ENCODE data around the gene PLSCR4. TPM values are rescaled to one million over a fixed set of nuclear protein-coding genes. Genes with fewer than 3 reads are reported as not detected.

PLSCR4 gene
- total RNA-seq, 2 experiments from 2014 or later: 0.31 TPM; not detected in 1

DNA sequence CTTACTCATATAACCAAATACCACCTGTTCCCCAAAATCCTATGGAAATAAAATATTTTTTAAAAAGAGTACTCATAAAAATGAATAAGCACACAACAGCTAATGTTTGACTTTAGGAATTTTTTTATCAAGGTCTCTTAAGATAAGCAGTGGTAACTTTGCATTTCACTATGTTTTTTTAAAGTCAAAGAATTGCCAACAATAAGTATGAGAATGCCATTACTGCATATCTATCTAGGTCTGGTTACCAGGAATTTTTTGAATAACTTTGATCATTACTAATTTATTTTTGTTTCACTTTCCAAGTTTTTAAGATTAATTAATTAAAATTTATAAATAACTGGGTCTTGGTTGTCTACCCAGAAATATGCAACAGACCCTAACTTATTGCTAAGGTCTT, 41.5 kb downstream of the PLSCR4 start:
- Mint-ChIP-seq H3K9me3 (ENCODE audit: insufficient read depth) (no peaks in the 10 kb centered on the region), H3K4me1 (ENCODE audit: low read depth) (no peaks in the 10 kb centered on the region), H3K36me3 (ENCODE audit: low read depth) (no peaks in the 10 kb centered on the region), H3K27me3 (ENCODE audit: low read depth) (peaks cover 15% of the 10 kb centered on the region), H3K4me3 (no peak overlapping the region), H3K27ac (no peak overlapping the region)
- DNase-seq (no peak), ATAC-seq (no peak)
- POLR2A ChIA-PET: no interaction called here
- CTCF ChIA-PET: no interaction called here

DNA sequence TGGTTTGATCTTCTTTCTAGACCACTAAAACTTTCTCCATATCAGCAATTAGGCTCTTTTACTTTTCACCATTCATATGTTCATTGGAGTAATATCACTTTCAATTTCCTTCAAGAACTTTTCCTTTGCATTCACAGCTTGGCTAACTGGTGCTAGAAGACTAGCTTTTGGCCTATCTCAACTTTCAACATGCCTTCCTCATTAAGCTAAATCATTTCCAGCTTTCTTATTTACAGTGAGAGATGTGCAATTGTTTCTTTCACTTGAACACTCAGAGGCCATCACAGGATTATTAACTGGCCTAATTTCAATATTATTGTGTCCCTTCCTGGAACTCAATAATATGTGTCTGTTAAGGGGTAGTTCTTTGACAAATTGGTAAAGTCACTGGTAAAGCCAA, 47.1 kb downstream of the PLSCR4 start:
- no peak overlapping the region for H3K27ac Mint-ChIP-seq
- no peaks in the 10 kb centered on the region for H3K4me1 Mint-ChIP-seq (ENCODE audit: low read depth)
- ChIA-PET CTCF (interaction anchor here (2.3 kb wide), 1 partner anchor 14 kb away, joined by 11 read pairs; no protein-coding TSS in a partner anchor), POLR2A (interaction anchor here (0.6 kb wide), 1 partner anchor 9 kb away, joined by 3 read pairs; no protein-coding TSS in a partner anchor)
- no peaks in the 10 kb centered on the region for H3K36me3 Mint-ChIP-seq (ENCODE audit: low read depth)
- no peaks in the 10 kb centered on the region for H3K9me3 Mint-ChIP-seq (ENCODE audit: insufficient read depth)
- DNase-seq (no peak), ATAC-seq (no peak)
- H3K4me3 Mint-ChIP-seq: no peak overlapping the region
- H3K27me3 Mint-ChIP-seq (ENCODE audit: low read depth): peaks cover 11% of the 10 kb centered on the region

DNA sequence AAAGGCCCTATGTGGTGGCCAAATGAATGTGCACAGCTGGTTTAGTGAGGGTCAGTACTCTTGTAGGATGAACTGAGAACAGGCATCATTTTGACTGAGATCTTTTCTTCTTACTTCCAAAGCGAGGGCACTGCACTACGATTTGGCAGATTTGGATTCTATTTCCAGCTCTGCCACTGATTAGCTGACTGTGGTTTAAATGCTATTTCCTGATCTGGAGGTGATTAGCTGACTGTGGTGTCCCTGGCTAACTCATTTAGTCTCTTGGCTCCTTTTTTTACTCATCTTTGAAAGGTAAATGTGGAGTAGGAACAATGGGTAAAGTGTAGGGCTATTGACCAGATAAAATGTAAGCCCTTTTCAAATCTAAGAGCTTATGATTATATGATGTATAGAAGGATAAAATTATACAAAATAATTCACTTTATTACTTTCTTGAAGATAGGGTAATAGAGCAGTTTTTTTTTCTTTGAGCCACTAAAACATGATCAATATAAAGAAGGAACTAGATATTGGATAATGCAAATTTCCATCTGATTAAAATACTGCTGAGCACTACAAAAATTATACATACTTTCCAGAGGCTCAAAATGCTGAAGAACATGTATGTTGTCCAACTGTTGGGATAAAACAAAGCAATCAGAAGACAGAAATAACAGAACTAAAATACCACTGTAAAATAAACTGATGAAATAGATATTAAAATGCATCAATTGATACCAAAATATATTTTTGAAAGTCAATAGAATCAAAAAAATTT, 50.3 kb downstream of the PLSCR4 start:
- no peaks in the 10 kb centered on the region for H3K9me3 Mint-ChIP-seq (ENCODE audit: insufficient read depth)
- no peak overlapping the region for H3K4me3 Mint-ChIP-seq
- no peaks in the 10 kb centered on the region for H3K4me1 Mint-ChIP-seq (ENCODE audit: low read depth)
- CTCF ChIA-PET: interaction anchor here (0.7 kb wide), 1 partner anchor 11 kb away, joined by 4 read pairs; no protein-coding TSS in a partner anchor
- POLR2A ChIA-PET: no interaction called here
- no peaks in the 10 kb centered on the region for H3K36me3 Mint-ChIP-seq (ENCODE audit: low read depth)
- ATAC-seq (no peak), DNase-seq (no peak)
- H3K27me3 Mint-ChIP-seq (ENCODE audit: low read depth): peaks cover 11% of the 10 kb centered on the region
- H3K27ac Mint-ChIP-seq: no peak overlapping the region

- Mint-ChIP-seq H3K9me3 (ENCODE audit: insufficient read depth) (no peaks in the 10 kb centered on the region), H3K4me3 (no peak overlapping the region), H3K4me1 (ENCODE audit: low read depth) (no peaks in the 10 kb centered on the region), H3K27ac (no peak overlapping the region), H3K36me3 (ENCODE audit: low read depth) (no peaks in the 10 kb centered on the region), H3K27me3 (ENCODE audit: low read depth) (peaks cover 11% of the 10 kb centered on the region)
- CTCF ChIA-PET: no interaction called here
- DNase-seq (no peak), ATAC-seq (no peak)
- POLR2A ChIA-PET: no interaction called here
These were observed 51.1 kb downstream of the PLSCR4 start for GRCh38 chr3:146199762-146200161.

GRCh38 chr3:146196789-146197188, 54.1 kb downstream of the PLSCR4 start:
- ATAC-seq: no peak
- Mint-ChIP-seq H3K4me3 (no peak overlapping the region), H3K9me3 (ENCODE audit: insufficient read depth) (no peaks in the 10 kb centered on the region), H3K4me1 (ENCODE audit: low read depth) (no peaks in the 10 kb centered on the region), H3K36me3 (ENCODE audit: low read depth) (no peaks in the 10 kb centered on the region), H3K27me3 (ENCODE audit: low read depth) (peaks cover 5% of the 10 kb centered on the region), H3K27ac (no peak overlapping the region)
- ChIA-PET CTCF (interaction anchor here (0.9 kb wide), 1 partner anchor 8 kb away, joined by 3 read pairs; no protein-coding TSS in a partner anchor), POLR2A (interaction anchor here (0.8 kb wide), 1 partner anchor 553 kb away, joined by 4 read pairs; no protein-coding TSS in a partner anchor)
- DNase-seq: no peak

DNA sequence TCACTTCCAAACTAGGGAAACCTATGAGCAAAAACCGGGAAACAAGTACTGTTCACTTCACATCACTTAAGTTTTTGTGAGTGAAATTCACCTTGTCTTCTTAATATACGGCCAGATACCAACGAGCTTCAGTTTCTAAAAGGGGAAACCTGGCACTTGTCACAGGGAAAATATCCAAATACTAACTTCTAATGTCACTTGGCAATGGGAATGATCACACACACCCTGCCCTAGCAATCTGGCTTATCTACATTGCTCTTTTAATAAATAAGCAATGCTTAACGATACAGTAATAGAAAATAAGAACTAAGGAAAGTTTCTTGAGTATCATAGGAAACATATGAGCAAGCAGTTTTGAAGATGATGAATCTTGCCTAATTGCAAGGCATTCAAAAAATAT, 55.3 kb downstream of the PLSCR4 start:
- H3K4me1 Mint-ChIP-seq (ENCODE audit: low read depth): no peaks in the 10 kb centered on the region
- no peaks in the 10 kb centered on the region for H3K9me3 Mint-ChIP-seq (ENCODE audit: insufficient read depth)
- DNase-seq (no peak), ATAC-seq (no peak)
- H3K36me3 Mint-ChIP-seq (ENCODE audit: low read depth): no peaks in the 10 kb centered on the region
- H3K4me3 Mint-ChIP-seq: no peak overlapping the region
- no peak overlapping the region for H3K27ac Mint-ChIP-seq
- CTCF ChIA-PET: no interaction called here
- H3K27me3 Mint-ChIP-seq (ENCODE audit: low read depth): peaks cover 5% of the 10 kb centered on the region
- POLR2A ChIA-PET: no interaction called here

DNA sequence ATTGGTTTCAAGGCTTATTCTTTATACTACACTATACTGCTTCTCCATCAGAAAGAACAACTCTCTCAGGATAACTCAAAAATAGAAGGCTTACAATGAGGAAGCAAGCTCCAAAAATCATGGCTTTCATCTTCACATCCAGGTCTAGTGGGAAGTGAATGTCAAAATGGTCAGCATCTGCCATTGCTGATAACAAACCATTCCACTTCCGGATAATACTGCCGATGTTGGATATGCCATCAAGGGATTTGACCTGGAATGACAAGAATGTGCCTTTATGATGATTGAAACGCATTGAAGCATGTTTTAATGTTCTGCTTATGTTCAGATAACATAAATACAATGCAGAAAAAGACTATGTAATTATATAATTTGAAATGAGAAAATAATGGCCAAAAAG, 55.9 kb downstream of the PLSCR4 start:
- no peaks in the 10 kb centered on the region for H3K4me1 Mint-ChIP-seq (ENCODE audit: low read depth)
- CTCF ChIA-PET: no interaction called here
- no peaks in the 10 kb centered on the region for H3K9me3 Mint-ChIP-seq (ENCODE audit: insufficient read depth)
- H3K36me3 Mint-ChIP-seq (ENCODE audit: low read depth): no peaks in the 10 kb centered on the region
- no peak for DNase-seq
- no peak overlapping the region for H3K27ac Mint-ChIP-seq
- no peak overlapping the region for H3K4me3 Mint-ChIP-seq
- POLR2A ChIA-PET: interaction anchor here (0.6 kb wide), 1 partner anchor 8 kb away, joined by 3 read pairs; no protein-coding TSS in a partner anchor
- peaks cover 5% of the 10 kb centered on the region for H3K27me3 Mint-ChIP-seq (ENCODE audit: low read depth)
- no peak for ATAC-seq

GRCh38 chr3:146191051-146191450, 59.9 kb downstream of the PLSCR4 start:
- ChIA-PET POLR2A (no interaction called here), CTCF (interaction anchor here (0.6 to 5.1 kb wide), 4 partner anchors 92 to 390 kb away, joined by 3 to 30 read pairs (median 10); no protein-coding TSS in a partner anchor)
- peaks cover 4% of the 10 kb centered on the region for H3K27me3 Mint-ChIP-seq (ENCODE audit: low read depth)
- no peaks in the 10 kb centered on the region for H3K36me3 Mint-ChIP-seq (ENCODE audit: low read depth)
- no peak overlapping the region for H3K27ac Mint-ChIP-seq
- no peaks in the 10 kb centered on the region for H3K9me3 Mint-ChIP-seq (ENCODE audit: insufficient read depth)
- no peaks in the 10 kb centered on the region for H3K4me1 Mint-ChIP-seq (ENCODE audit: low read depth)
- DNase-seq (no peak), ATAC-seq (no peak)
- H3K4me3 Mint-ChIP-seq: no peak overlapping the region

DNA sequence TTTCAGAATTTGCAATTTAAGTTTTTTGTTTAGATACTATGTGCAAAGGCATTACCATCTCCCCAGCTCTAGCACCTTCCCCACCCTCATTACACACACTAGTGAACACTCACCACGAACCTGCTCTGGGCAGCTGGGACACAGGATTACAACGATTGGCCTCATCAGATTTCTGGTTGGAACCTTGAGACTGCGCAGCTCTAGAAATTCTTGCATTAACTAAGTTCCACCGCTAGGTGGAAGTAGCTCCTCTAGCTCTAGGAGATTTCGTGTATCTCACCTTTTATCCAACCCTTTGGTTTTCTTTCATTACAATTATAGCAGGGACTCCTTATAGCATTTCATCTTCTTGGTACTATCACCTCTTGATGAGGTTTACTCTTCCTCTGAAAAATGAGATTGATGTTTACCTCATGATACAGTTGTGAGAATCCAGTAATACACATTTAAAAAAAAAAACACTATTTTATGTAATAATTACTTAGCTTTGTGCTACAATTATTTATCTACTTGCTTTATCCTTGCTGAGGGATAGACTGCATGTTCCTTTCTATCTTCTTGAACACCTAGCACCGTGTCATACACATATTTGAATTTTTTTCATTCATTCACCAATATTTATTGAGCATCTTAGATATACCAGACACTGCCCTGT, 61.3 kb downstream of the PLSCR4 start:
- Mint-ChIP-seq H3K9me3 (ENCODE audit: insufficient read depth) (no peaks in the 10 kb centered on the region), H3K4me3 (no peak overlapping the region), H3K4me1 (ENCODE audit: low read depth) (no peaks in the 10 kb centered on the region), H3K36me3 (ENCODE audit: low read depth) (no peaks in the 10 kb centered on the region), H3K27ac (no peak overlapping the region), H3K27me3 (ENCODE audit: low read depth) (peaks cover 4% of the 10 kb centered on the region)
- CTCF ChIA-PET: interaction anchor here (0.9 to 5.1 kb wide), 21 partner anchors 8 to 449 kb away, joined by 3 to 30 read pairs (median 4); no protein-coding TSS in a partner anchor
- ATAC-seq (peak; percentile 87), DNase-seq (peak; percentile 25)
- POLR2A ChIA-PET: no interaction called here

DNA sequence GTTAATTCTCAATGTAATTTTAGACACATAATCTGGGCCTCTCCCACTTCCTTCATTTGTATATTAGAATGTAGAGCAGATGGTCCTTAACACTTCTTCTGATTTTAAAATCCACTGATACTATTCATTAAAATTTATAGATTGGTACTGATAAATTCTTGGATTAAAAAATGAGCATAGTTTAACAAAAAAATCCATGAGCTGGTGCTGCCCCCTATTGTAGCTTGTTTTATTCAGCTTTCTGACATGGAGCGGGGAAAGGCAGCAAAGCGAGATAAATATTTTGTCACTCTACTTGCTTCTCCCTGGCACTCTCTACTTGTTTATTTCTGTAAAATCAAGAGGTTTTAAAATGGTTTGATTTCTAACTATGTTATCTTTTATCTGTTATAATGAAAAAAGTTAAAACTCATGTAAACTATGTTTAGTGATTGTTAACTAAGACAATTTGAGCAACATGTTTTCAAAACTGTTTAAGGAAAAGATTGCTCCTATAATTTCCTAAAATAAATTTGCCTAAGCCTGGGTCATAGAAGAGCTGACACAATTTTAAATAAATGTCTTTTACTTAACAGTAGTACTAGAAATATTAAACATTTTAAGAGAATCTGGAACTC, 63.5 kb downstream of the PLSCR4 start:
- Mint-ChIP-seq H3K27ac (no peak overlapping the region), H3K36me3 (ENCODE audit: low read depth) (no peaks in the 10 kb centered on the region), H3K9me3 (ENCODE audit: insufficient read depth) (no peaks in the 10 kb centered on the region), H3K4me3 (no peak overlapping the region), H3K27me3 (ENCODE audit: low read depth) (peaks cover 7% of the 10 kb centered on the region), H3K4me1 (ENCODE audit: low read depth) (no peaks in the 10 kb centered on the region)
- ChIA-PET POLR2A (no interaction called here), CTCF (interaction anchor here (0.6 to 5.1 kb wide), 7 partner anchors 10 to 407 kb away, joined by 3 to 30 read pairs (median 3); no protein-coding TSS in a partner anchor)
- ATAC-seq (no peak), DNase-seq (no peak)

DNA sequence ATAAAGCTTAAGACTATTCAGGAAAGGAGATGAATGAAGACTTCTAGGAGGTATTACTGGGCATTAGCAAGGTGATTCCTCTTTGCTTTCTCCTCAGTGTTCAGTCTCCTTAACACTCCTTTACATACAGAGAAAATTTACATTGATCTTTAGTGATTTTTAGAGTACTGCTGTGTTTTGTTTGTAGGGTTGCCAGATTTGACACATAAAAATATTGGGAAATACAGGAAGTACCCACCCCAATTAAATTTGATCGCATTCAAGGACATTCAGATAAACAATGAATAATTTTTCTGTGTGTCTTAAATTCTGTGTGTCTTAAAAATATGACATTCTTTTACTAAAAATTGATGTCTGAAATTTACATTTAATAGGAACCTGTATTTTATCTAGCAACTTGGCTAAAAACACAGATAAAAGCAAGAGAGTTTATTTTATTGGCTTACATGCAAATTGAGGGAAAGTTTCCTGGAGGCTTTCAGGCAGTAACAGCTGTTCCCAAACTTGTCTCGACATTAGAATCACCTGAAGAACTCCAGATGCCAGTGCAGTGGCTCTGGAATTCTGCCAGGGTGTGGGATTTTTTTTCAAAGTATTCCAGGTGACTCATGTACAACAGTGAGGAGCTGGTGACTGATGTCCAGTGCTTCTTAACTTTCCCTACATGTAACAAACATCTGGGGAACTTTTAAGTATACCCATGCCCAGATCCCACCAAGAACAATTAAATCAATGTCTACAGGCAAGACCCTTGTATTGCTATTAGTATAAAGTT, 66.5 kb downstream of the PLSCR4 start:
- H3K9me3 Mint-ChIP-seq (ENCODE audit: insufficient read depth): no peaks in the 10 kb centered on the region
- CTCF ChIA-PET: interaction anchor here (1.5 kb wide), 1 partner anchor 119 kb away, joined by 4 read pairs; no protein-coding TSS in a partner anchor

More for the DNA sequence above, 66.5 kb downstream of the PLSCR4 start:
- POLR2A ChIA-PET: no interaction called here
- ATAC-seq (no peak), DNase-seq (no peak)
- Mint-ChIP-seq H3K36me3 (ENCODE audit: low read depth) (no peaks in the 10 kb centered on the region), H3K27me3 (ENCODE audit: low read depth) (peaks cover 6% of the 10 kb centered on the region), H3K4me1 (ENCODE audit: low read depth) (no peaks in the 10 kb centered on the region), H3K27ac (no peak overlapping the region), H3K4me3 (no peak overlapping the region)
